ENCODE results near the gene RGSL1.

Gene RGSL1

GRCh38 chr1:182549346-182549745 is 99.4 kb downstream of the RGSL1 start:
- DNase-seq (ENCODE audit: low spot score): no peak

GRCh38 chr1:182549811-182550210 is 99.9 kb downstream of the RGSL1 start:
- DNase-seq (ENCODE audit: low spot score): no peak

- DNase-seq (ENCODE audit: low spot score): no peak
Measured at GRCh38 chr1:182552527-182552926, 102.6 kb downstream of the RGSL1 start.

GRCh38 chr1:182555493-182555892 is 105.5 kb downstream of the RGSL1 start:
- no peak for DNase-seq (ENCODE audit: low spot score)

GRCh38 chr1:182556279-182556678 is 106.3 kb downstream of the RGSL1 start:
- no peak for DNase-seq (ENCODE audit: low spot score)

- DNase-seq (ENCODE audit: low spot score): no peak
Measured at GRCh38 chr1:182560392-182560984, 110.5 kb downstream of the RGSL1 start.

GRCh38 chr1:182561456-182561855 is 111.5 kb downstream of the RGSL1 start:
- DNase-seq (ENCODE audit: low spot score): no peak

GRCh38 chr1:182563095-182563494 is 113.1 kb downstream of the RGSL1 start:
- DNase-seq (ENCODE audit: low spot score): no peak

GRCh38 chr1:182564406-182565004 is 114.6 kb downstream of the RGSL1 start:
- no peak for DNase-seq (ENCODE audit: low spot score)

- DNase-seq (ENCODE audit: low spot score): no peak
Measured at GRCh38 chr1:182565537-182565936, 115.6 kb downstream of the RGSL1 start.

GRCh38 chr1:182567629-182568028 is 117.7 kb downstream of the RGSL1 start:
- DNase-seq (ENCODE audit: low spot score): no peak

GRCh38 chr1:182568647-182569284 is 118.8 kb downstream of the RGSL1 start:
- no peak for DNase-seq (ENCODE audit: low spot score)

- DNase-seq (ENCODE audit: low spot score): no peak
Measured at GRCh38 chr1:182569939-182570610, 120.1 kb downstream of the RGSL1 start.

GRCh38 chr1:182570611-182570970 is 120.6 kb downstream of the RGSL1 start:
- DNase-seq (ENCODE audit: low spot score): no peak

- DNase-seq (ENCODE audit: low spot score): no peak
Measured at GRCh38 chr1:182574156-182574555, 124.2 kb downstream of the RGSL1 start.

GRCh38 chr1:182575540-182576149 is 125.7 kb downstream of the RGSL1 start:
- peak; percentile 83 for DNase-seq (ENCODE audit: low spot score)

- no peak for DNase-seq (ENCODE audit: low spot score)
Measured at GRCh38 chr1:182580736-182581135, 130.8 kb downstream of the RGSL1 start.

- no peak for DNase-seq (ENCODE audit: low spot score)
Measured at GRCh38 chr1:182584746-182585145, 134.8 kb downstream of the RGSL1 start.

- no peak for DNase-seq (ENCODE audit: low spot score)
Measured at GRCh38 chr1:182586380-182586779, 136.4 kb downstream of the RGSL1 start.

GRCh38 chr1:182587093-182587492 is 137.1 kb downstream of the RGSL1 start:
- no peak for DNase-seq (ENCODE audit: low spot score)

- DNase-seq (ENCODE audit: low spot score): no peak
Measured at GRCh38 chr1:182587666-182588499, 137.9 kb downstream of the RGSL1 start.
